ENCODE results near the gene PEX14. TPM values are rescaled to one million over a fixed set of nuclear protein-coding genes. Genes with fewer than 3 reads are reported as not detected.

Gene PEX14
- total and polyA plus RNA-seq, 2 donors (not counting 3 experiments of a cell fraction or from before 2014, with no cell fraction given): 19.5 to 26.5 TPM

- Histone ChIP-seq H3K4me3 (replicated peaks in 1 of 3; ENCODE audit: insufficient read depth in 1 of 3, low read depth in 1 of 3, low read length in 3 of 3) (no peak overlapping the region), H3K4me2 (ENCODE audit: insufficient read depth, low read length) (no peak overlapping the region), H3K9ac (replicated peaks; ENCODE audit: extremely low read depth, insufficient read depth, low read length) (no peak overlapping the region), H3K9me3 (replicated peaks; ENCODE audit: control insufficient read depth, insufficient read depth, low read length) (no peaks in the 10 kb centered on the region), H2AFZ (ENCODE audit: low read depth, low read length) (no peak overlapping the region), H3K4me1 (ENCODE audit: control insufficient read depth, extremely low read depth, insufficient read depth, low read length) (no peaks in the 10 kb centered on the region), H3K79me2 (ENCODE audit: control insufficient read depth, insufficient read depth, low read length) (no peaks in the 10 kb centered on the region), H3K27me3 (ENCODE audit: control insufficient read depth in 2 of 2, insufficient read depth in 2 of 2, low read length in 2 of 2) (no peaks in the 10 kb centered on the region), H3K9me1 (replicated peaks; ENCODE audit: control insufficient read depth, extremely low read depth, insufficient read depth, low read length) (no peaks in the 10 kb centered on the region), H3K27ac (ENCODE audit: insufficient read depth, low read depth, low read length) (no peak overlapping the region), H4K20me1 (replicated peaks; ENCODE audit: control insufficient read depth, extremely low read depth, insufficient read depth, low read length) (no peaks in the 10 kb centered on the region), H3K36me3 (ENCODE audit: control insufficient read depth in 2 of 2, extremely low read depth in 1 of 2, insufficient read depth in 2 of 2, low read length in 2 of 2) (no peaks in the 10 kb centered on the region)
- CTCF ChIA-PET: interaction anchor here (1.2 kb wide), 1 partner anchor 13 kb away, joined by 3 read pairs; no protein-coding TSS in a partner anchor
- intact Hi-C loops (cut with micrococcal nuclease) (no loop called here), dilution Hi-C loops (cut with MboI; ENCODE audit: extremely low pct_ligation_motif_present, low sequenced_read_pairs) (no loop called here)
- FAIRE-seq (no peak), DNase-seq (ENCODE audit: low read depth, low spot score) (no peak)
- no TSS peak for BruUV-seq (replicated peaks)
- TF ChIP-seq GATA2 (IDR thresholded peaks at IDR 0.05; ENCODE audit: insufficient read depth, insufficient read length, low read depth, low read length): no peak
- no peak for TF ChIP-seq FOS (IDR thresholded peaks at IDR 0.05; ENCODE audit: borderline replicate concordance, insufficient read depth, low read length)
- no peak for TF ChIP-seq CTCF (IDR thresholded peaks at IDR 0.05; ENCODE audit: extremely low read depth in 1 of 2, insufficient read depth in 1 of 2, low read depth in 1 of 2, low read length in 2 of 2)
- TF ChIP-seq JUN (IDR thresholded peaks at IDR 0.05; ENCODE audit: borderline replicate concordance, insufficient read depth, insufficient read length, low read depth): no peak
- POLR2A ChIA-PET: no interaction called here
Measured at GRCh38 chr1:10589074-10589473, 114.3 kb downstream of the PEX14 start.

GRCh38 chr1:10591010-10591409 lies 116.3 kb downstream of the PEX14 start:
- dilution Hi-C loops (cut with MboI; ENCODE audit: extremely low pct_ligation_motif_present, low sequenced_read_pairs): no loop called here
- DNase-seq (ENCODE audit: low read depth, low spot score): no peak

More at GRCh38 chr1:10591010-10591409, 116.3 kb downstream of the PEX14 start:
- ChIA-PET CTCF (interaction anchor here (0.9 kb wide), 1 partner anchor 78 kb away, joined by 3 read pairs; no protein-coding TSS in a partner anchor), POLR2A (no interaction called here)
- intact Hi-C loops (cut with micrococcal nuclease): no loop called here
- H3K4me1 ChIP-seq (ENCODE audit: control insufficient read depth, extremely low read depth, insufficient read depth, low read length): no peaks in the 10 kb centered on the region
- H3K79me2 ChIP-seq (ENCODE audit: control insufficient read depth, insufficient read depth, low read length): no peaks in the 10 kb centered on the region
- H3K27me3 ChIP-seq (ENCODE audit: control insufficient read depth in 2 of 2, insufficient read depth in 2 of 2, low read length in 2 of 2): no peaks in the 10 kb centered on the region
- no peaks in the 10 kb centered on the region for H3K36me3 ChIP-seq (ENCODE audit: control insufficient read depth in 2 of 2, extremely low read depth in 1 of 2, insufficient read depth in 2 of 2, low read length in 2 of 2)
- H3K4me2 ChIP-seq (ENCODE audit: insufficient read depth, low read length): no peak overlapping the region
- H3K4me3 ChIP-seq (replicated peaks in 1 of 3; ENCODE audit: insufficient read depth in 1 of 3, low read depth in 1 of 3, low read length in 3 of 3): no peak overlapping the region
- BruUV-seq (replicated peaks): no TSS peak
- FAIRE-seq: no peak
- H3K9me3 ChIP-seq (replicated peaks; ENCODE audit: control insufficient read depth, insufficient read depth, low read length): no peaks in the 10 kb centered on the region
- no peaks in the 10 kb centered on the region for H4K20me1 ChIP-seq (replicated peaks; ENCODE audit: control insufficient read depth, extremely low read depth, insufficient read depth, low read length)
- H2AFZ ChIP-seq (ENCODE audit: low read depth, low read length): no peak overlapping the region
- no peak overlapping the region for H3K9ac ChIP-seq (replicated peaks; ENCODE audit: extremely low read depth, insufficient read depth, low read length)
- no peak overlapping the region for H3K27ac ChIP-seq (ENCODE audit: insufficient read depth, low read depth, low read length)
- TF ChIP-seq MAX (IDR thresholded peaks at IDR 0.05; ENCODE audit: insufficient read depth, insufficient read length) (no peak), MYC (IDR thresholded peaks at IDR 0.05; ENCODE audit: low read depth, low read length) (no peak), JUN (IDR thresholded peaks at IDR 0.05; ENCODE audit: borderline replicate concordance, insufficient read depth, insufficient read length, low read depth) (no peak), POLR2A (IDR thresholded peaks at IDR 0.05; ENCODE audit: low read depth, low read length) (no peak), POLR2AphosphoS5 (IDR thresholded peaks at IDR 0.05; ENCODE audit: insufficient read depth, low read depth, low read length) (no peak), EZH2 (IDR thresholded peaks at IDR 0.05; ENCODE audit: borderline replicate concordance, low read depth, low read length, severe bottlenecking) (no peak), FOS (IDR thresholded peaks at IDR 0.05; ENCODE audit: borderline replicate concordance, insufficient read depth, low read length) (no peak), CTCF (IDR thresholded peaks at IDR 0.05; ENCODE audit: extremely low read depth in 1 of 2, insufficient read depth in 1 of 2, low read depth in 1 of 2, low read length in 2 of 2) (no peak), GATA2 (IDR thresholded peaks at IDR 0.05; ENCODE audit: insufficient read depth, insufficient read length, low read depth, low read length) (no peak)
- H3K9me1 ChIP-seq (replicated peaks; ENCODE audit: control insufficient read depth, extremely low read depth, insufficient read depth, low read length): no peaks in the 10 kb centered on the region

Measured in endothelial cell of umbilical vein (primary cell).